ENCODE measurements around the gene ISOC2.
"Not testable (repeated sequence)": the region's sequence is repeated elsewhere in the genome, so short reads cannot be mapped to it uniquely, and the experiment has no call there.

- TF ChIP-seq HNRNPL (IDR thresholded peaks at IDR 0.05; ENCODE audit: low read depth, low read length); ZNF707 (CRISPR knock-in tag; conservative IDR thresholded peaks at IDR 0.05); RAD21 (CRISPR knock-in tag; conservative IDR thresholded peaks at IDR 0.05 in 1 of 2, IDR thresholded peaks at IDR 0.05 in 1 of 2); NFIX (CRISPR knock-in tag; IDR thresholded peaks at IDR 0.05; ENCODE audit: low read depth): not testable (repeated sequence)
These were observed 13.3 kb downstream of the ISOC2 start for GRCh38 chr19:55448175-55448490.
